GM23338 (cell line): ENCODE measurements around the gene SNURF.

Source experiments
- EZH2 ChIP-seq: fragments of 200-600 bp; sonication (generic); IDR thresholded peaks from one replicate; pipeline ENCODE4 v1.8.0; 2017; ENCODE audit warnings: antibody characterized with exemption, mild to moderate bottlenecking, low read depth; ENCODE audit not compliant: unreplicated experiment
- TF ChIP-seq, protein P1 (sequence below), 2 experiments: fragments of 200-600 bp in 1 of 2; sonication (generic) in 1 of 2; conservative IDR thresholded peaks; 2 replicates each; pipeline versions ENCODE4 v1.5.1 to v1.6.1; 2016 to 2017; ENCODE audit warnings: antibody characterized with exemption in 2 of 2, low read depth in 2 of 2, mild to moderate bottlenecking in 2 of 2, moderate library complexity in 1 of 2

DNA sequence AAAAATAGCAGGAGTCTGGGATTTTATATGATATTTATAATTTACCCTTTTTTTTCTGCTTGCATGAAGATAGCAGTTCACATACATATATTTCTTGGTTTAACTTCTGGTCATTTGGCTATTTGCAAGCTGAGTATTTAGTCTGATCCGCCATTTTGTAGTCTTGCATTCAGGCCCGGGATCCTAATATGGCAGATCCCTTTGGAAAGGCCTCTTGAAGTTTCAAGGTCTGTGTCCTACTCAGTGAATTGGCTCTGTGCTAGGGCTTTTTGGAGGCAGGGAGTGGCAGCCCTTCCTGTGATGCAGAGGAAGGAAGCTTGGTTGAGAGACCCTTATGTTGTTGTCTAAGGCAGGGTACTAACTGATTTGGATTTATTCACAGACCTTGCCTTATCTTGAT is 2.9 kb downstream of the SNURF start:
- TF ChIP-seq, protein P1, sequence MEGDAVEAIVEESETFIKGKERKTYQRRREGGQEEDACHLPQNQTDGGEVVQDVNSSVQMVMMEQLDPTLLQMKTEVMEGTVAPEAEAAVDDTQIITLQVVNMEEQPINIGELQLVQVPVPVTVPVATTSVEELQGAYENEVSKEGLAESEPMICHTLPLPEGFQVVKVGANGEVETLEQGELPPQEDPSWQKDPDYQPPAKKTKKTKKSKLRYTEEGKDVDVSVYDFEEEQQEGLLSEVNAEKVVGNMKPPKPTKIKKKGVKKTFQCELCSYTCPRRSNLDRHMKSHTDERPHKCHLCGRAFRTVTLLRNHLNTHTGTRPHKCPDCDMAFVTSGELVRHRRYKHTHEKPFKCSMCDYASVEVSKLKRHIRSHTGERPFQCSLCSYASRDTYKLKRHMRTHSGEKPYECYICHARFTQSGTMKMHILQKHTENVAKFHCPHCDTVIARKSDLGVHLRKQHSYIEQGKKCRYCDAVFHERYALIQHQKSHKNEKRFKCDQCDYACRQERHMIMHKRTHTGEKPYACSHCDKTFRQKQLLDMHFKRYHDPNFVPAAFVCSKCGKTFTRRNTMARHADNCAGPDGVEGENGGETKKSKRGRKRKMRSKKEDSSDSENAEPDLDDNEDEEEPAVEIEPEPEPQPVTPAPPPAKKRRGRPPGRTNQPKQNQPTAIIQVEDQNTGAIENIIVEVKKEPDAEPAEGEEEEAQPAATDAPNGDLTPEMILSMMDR (conservative IDR thresholded peaks at IDR 0.05; ENCODE audit: low read depth in 2 of 2), result no peak
- no peak for TF ChIP-seq EZH2
